Fibroblast of lung (primary cell): Measurements from ENCODE around the gene GHSR. TPM values are rescaled to one million over a fixed set of nuclear protein-coding genes. Genes with fewer than 3 reads are reported as not detected.

ENCODE experiments used
- DNase-seq, 2 donors: peaks; one replicate each; pipeline versions ENCODE4 v3.0.0 to v3.0.0-alpha.2; 2010; ENCODE audit warnings: low read depth in 2 of 2
- H2AFZ ChIP-seq: 2 replicates; pipeline ENCODE4 v1.5.1; 2012; ENCODE audit warnings: low read length, control low read depth, inconsistent platforms
- H3K27ac ChIP-seq: 2 replicates; pipeline ENCODE4 v1.5.1; 2011; ENCODE audit warnings: low read length, control low read depth; ENCODE audit not compliant: insufficient read depth
- H3K27me3 ChIP-seq: 2 replicates; pipeline ENCODE4 v1.5.1; 2011; ENCODE audit warnings: mild to moderate bottlenecking, low read length; ENCODE audit not compliant: control insufficient read depth, insufficient read depth
- H3K36me3 ChIP-seq: 2 replicates; pipeline ENCODE4 v1.5.1; 2011; ENCODE audit warnings: low read length; ENCODE audit not compliant: control insufficient read depth, insufficient read depth
- H3K4me1 ChIP-seq: 2 replicates; pipeline ENCODE4 v1.5.1; 2011; ENCODE audit warnings: low read length; ENCODE audit not compliant: control insufficient read depth, insufficient read depth; ENCODE audit errors: extremely low read depth
- H3K4me2 ChIP-seq: 2 replicates; pipeline ENCODE4 v1.5.1; 2011; ENCODE audit warnings: low read length, control low read depth; ENCODE audit not compliant: insufficient read depth; ENCODE audit errors: extremely low read depth
- H3K4me3 ChIP-seq, 4 experiments: fragments of 200-600 bp in 1 of 4; sonication (generic) in 1 of 4; replicated peaks in 1 of 4; 2 replicates each; pipeline ENCODE4 v1.5.1; 2011 to 2016; ENCODE audit warnings: low read length in 4 of 4, low read depth in 3 of 4, mild to moderate bottlenecking in 3 of 4, control low read depth in 2 of 4, inconsistent platforms in 1 of 4, mixed read lengths in 1 of 4; ENCODE audit not compliant: insufficient read depth in 1 of 4; ENCODE audit errors: control extremely low read depth in 1 of 4
- H3K79me2 ChIP-seq: 2 replicates; pipeline ENCODE4 v1.5.1; 2012; ENCODE audit warnings: mild to moderate bottlenecking, low read length, inconsistent platforms; ENCODE audit not compliant: control insufficient read depth, insufficient read depth
- H3K9ac ChIP-seq: 2 replicates; pipeline ENCODE4 v1.5.1; 2011; ENCODE audit warnings: mild to moderate bottlenecking, low read length, control low read depth; ENCODE audit not compliant: insufficient read depth
- H3K9me3 ChIP-seq: 2 replicates; pipeline ENCODE4 v1.5.1; 2012; ENCODE audit warnings: low read depth, low read length; ENCODE audit not compliant: control insufficient read depth, insufficient read depth
- H4K20me1 ChIP-seq: 2 replicates; pipeline ENCODE4 v1.5.1; 2011; ENCODE audit warnings: low read length; ENCODE audit not compliant: control insufficient read depth, insufficient read depth; ENCODE audit errors: extremely low read depth
- EZH2 ChIP-seq: IDR thresholded peaks from 2 replicates; pipeline ENCODE4 v1.5.1; 2012; ENCODE audit warnings: low read length, control low read depth, mild to moderate bottlenecking; ENCODE audit errors: missing control alignments
- polyA plus RNA-seq, 2 donors: library from polyadenylated mRNA; depleted of rRNA in 1 of 2; stranded (reverse) in 1 of 2; unstranded in 1 of 2; fragments of >200 nt; gene quantifications; 2 replicates each; pipeline ENCODE4 v1.2.1, GENCODE V29; 2011 to 2012; ENCODE audit warnings: missing spikeins in 1 of 2
- total RNA-seq: library from RNA; depleted of rRNA; stranded (reverse); fragments of >200 nt; gene quantifications from 2 replicates; pipeline ENCODE4 v1.2.1, GENCODE V29; 2014
- TF ChIP-seq, protein P1 (sequence below), 2 donors: IDR thresholded peaks in 1 of 2; conservative IDR thresholded peaks in 1 of 2; 1 replicate in 1 of 2; 2 replicates in 1 of 2; pipeline ENCODE4 v1.5.1; 2011 to 2012; ENCODE audit warnings: low read length in 2 of 2, control low read depth in 1 of 2, inconsistent platforms in 1 of 2, low read depth in 1 of 2, mild to moderate bottlenecking in 1 of 2

GHSR gene
- total and polyA plus RNA-seq, 2 donors (not counting 1 experiment from before 2014, with no cell fraction given) = not detected

DNA sequence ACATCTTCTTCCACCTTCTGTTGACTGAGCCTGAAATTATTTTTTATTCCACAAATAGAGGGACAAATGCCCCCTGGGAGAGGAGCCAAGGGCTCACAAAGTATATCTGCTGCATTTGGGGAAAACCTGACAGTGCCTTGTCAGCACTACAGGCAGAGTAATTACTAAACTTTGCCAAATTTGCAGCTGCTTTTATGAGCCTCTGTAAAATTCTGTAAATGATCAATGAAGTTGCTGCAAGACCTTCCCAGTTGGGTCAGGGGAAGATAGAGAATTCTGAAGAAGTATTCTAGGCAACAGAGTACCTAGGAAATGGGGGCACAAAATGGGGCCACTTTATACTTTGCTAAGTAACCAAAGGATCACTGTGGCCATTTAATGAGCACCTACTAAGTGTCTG, 10.5 kb downstream of the GHSR start:
- H4K20me1 ChIP-seq = no peaks in the 10 kb centered on the region
- no peak overlapping the region for H3K9ac ChIP-seq
- no peaks in the 10 kb centered on the region for H3K79me2 ChIP-seq
- H3K4me1 ChIP-seq = no peaks in the 10 kb centered on the region
- no peaks in the 10 kb centered on the region for H3K36me3 ChIP-seq
- DNase-seq = no peak
- no peak overlapping the region for H3K4me3 ChIP-seq
- peaks cover 6% of the 10 kb centered on the region for H3K27me3 ChIP-seq
- no peak overlapping the region for H3K27ac ChIP-seq
- TF ChIP-seq, protein P1, sequence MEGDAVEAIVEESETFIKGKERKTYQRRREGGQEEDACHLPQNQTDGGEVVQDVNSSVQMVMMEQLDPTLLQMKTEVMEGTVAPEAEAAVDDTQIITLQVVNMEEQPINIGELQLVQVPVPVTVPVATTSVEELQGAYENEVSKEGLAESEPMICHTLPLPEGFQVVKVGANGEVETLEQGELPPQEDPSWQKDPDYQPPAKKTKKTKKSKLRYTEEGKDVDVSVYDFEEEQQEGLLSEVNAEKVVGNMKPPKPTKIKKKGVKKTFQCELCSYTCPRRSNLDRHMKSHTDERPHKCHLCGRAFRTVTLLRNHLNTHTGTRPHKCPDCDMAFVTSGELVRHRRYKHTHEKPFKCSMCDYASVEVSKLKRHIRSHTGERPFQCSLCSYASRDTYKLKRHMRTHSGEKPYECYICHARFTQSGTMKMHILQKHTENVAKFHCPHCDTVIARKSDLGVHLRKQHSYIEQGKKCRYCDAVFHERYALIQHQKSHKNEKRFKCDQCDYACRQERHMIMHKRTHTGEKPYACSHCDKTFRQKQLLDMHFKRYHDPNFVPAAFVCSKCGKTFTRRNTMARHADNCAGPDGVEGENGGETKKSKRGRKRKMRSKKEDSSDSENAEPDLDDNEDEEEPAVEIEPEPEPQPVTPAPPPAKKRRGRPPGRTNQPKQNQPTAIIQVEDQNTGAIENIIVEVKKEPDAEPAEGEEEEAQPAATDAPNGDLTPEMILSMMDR (conservative IDR thresholded peaks at IDR 0.05 in 1 of 2, IDR thresholded peaks at IDR 0.05 in 1 of 2; ENCODE audit: low read depth in 1 of 2, low read length in 2 of 2) = no peak
- no peak for TF ChIP-seq EZH2
- no peaks in the 10 kb centered on the region for H3K9me3 ChIP-seq
- H2AFZ ChIP-seq = no peak overlapping the region
- H3K4me2 ChIP-seq = no peak overlapping the region

DNA sequence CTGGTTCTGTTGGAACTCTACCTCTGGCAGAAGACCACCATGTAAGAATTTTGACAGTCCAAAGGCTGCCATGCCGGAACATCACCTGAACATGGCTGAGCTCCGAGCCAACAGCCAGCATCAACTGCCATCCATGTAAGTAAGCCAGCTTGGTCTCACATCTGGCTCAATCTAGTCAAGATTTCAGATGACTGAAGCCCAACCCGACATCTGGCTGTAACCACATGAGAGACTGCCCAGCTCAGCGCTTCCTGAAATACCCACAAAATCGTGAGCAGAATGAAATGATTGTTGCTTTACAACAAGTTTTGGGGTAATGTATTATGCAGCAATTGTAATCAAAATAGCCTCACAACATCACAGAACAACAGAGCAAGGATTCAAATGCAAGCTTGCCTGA, 32.9 kb downstream of the GHSR start:
- H3K27ac ChIP-seq = no peak overlapping the region
- H2AFZ ChIP-seq = no peak overlapping the region
- no peak overlapping the region for H3K9ac ChIP-seq
- no peaks in the 10 kb centered on the region for H3K36me3 ChIP-seq
- DNase-seq = no peak
- no peaks in the 10 kb centered on the region for H3K4me1 ChIP-seq
- no peaks in the 10 kb centered on the region for H3K27me3 ChIP-seq
- no peak overlapping the region for H3K4me2 ChIP-seq
- no peaks in the 10 kb centered on the region for H3K9me3 ChIP-seq
- no peak overlapping the region for H3K4me3 ChIP-seq
- H3K79me2 ChIP-seq = no peaks in the 10 kb centered on the region
- no peaks in the 10 kb centered on the region for H4K20me1 ChIP-seq
- TF ChIP-seq EZH2 = no peak
- TF ChIP-seq, protein P1 (conservative IDR thresholded peaks at IDR 0.05 in 1 of 2, IDR thresholded peaks at IDR 0.05 in 1 of 2; ENCODE audit: low read depth in 1 of 2, low read length in 2 of 2) = no peak

DNA sequence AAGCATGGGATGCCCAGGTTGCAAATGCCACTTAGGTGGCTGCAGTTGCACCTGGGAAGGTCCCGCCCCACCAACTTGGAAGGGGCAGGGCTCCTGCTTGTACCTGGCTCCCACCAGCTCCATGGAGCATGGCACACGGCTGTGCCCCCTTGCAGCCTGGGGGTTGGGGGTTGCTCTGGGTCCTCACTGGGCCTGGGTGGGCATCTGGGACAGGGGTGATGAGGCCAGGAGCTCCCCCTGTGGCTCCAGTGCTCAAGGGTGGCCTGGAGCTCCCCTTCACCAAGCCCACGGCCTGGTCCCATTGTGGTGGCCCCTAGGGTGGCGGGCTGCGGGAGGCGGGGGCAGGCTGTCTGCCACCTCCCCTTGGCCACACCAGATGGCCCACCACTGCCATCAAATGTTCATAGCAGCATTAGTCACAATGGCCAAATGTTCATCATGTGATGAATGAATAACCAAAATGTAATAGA, 36.7 kb downstream of the GHSR start:
- no peaks in the 10 kb centered on the region for H3K27me3 ChIP-seq
- H3K9me3 ChIP-seq = no peaks in the 10 kb centered on the region
- no peaks in the 10 kb centered on the region for H3K36me3 ChIP-seq
- H2AFZ ChIP-seq = no peak overlapping the region
- H3K4me1 ChIP-seq = no peaks in the 10 kb centered on the region
- TF ChIP-seq, protein P1 (conservative IDR thresholded peaks at IDR 0.05 in 1 of 2, IDR thresholded peaks at IDR 0.05 in 1 of 2; ENCODE audit: low read depth in 1 of 2, low read length in 2 of 2) = no peak
- no peak for TF ChIP-seq EZH2
- no peak for DNase-seq
- no peak overlapping the region for H3K27ac ChIP-seq
- H3K79me2 ChIP-seq = no peaks in the 10 kb centered on the region
- H3K4me3 ChIP-seq = no peak overlapping the region
- H3K4me2 ChIP-seq = no peak overlapping the region
- H4K20me1 ChIP-seq = no peaks in the 10 kb centered on the region
- H3K9ac ChIP-seq = no peak overlapping the region
